ENCODE results near the gene WDR91. TPM values are rescaled to one million over a fixed set of nuclear protein-coding genes. Genes with fewer than 3 reads are reported as not detected.

Gene WDR91
- total RNA-seq (9.9 TPM), polyA plus RNA-seq (ENCODE audit: insufficient read depth in 1 of 8, insufficient read length in 8 of 8, low replicate concordance in 1 of 8) (10 to 100 TPM in 4 of 8 donors, 1 to 10 TPM in 4; 7.3 to 13.6 (median 10.0) TPM)
- long read RNA-seq, donor 1 = 0 reads
- long read RNA-seq, donor 2 = 0 reads
- long read RNA-seq, donor 3, full-length matches to known transcripts = 2 of 2 reads
- long read RNA-seq, donor 3, partial matches to known transcripts = 0 of 2 reads
- long read RNA-seq, donor 3, other reads (novel, unspliced or antisense) = 0 of 2 reads
- long read RNA-seq, donor 4 = 0 reads
- long read RNA-seq, donor 5, full-length matches to known transcripts = 2 of 8 reads
- long read RNA-seq, donor 5, partial matches to known transcripts = 6 of 8 reads
- long read RNA-seq, donor 5, other reads (novel, unspliced or antisense) = 0 of 8 reads
- long read RNA-seq, donor 6, full-length matches to known transcripts = 3 of 3 reads
- long read RNA-seq, donor 6, partial matches to known transcripts = 0 of 3 reads
- long read RNA-seq, donor 6, other reads (novel, unspliced or antisense) = 0 of 3 reads
- long read RNA-seq, donor 7, full-length matches to known transcripts = 4 of 4 reads
- long read RNA-seq, donor 7, partial matches to known transcripts = 0 of 4 reads
- long read RNA-seq, donor 7, other reads (novel, unspliced or antisense) = 0 of 4 reads
- long read RNA-seq, donor 8, full-length matches to known transcripts = 1 of 1 reads
- long read RNA-seq, donor 8, partial matches to known transcripts = 0 of 1 reads
- long read RNA-seq, donor 8, other reads (novel, unspliced or antisense) = 0 of 1 reads
- long read RNA-seq, donor 9, partial matches to known transcripts = 0 of 1 reads
- long read RNA-seq, donor 9, other reads (novel, unspliced or antisense) = 0 of 1 reads
- long read RNA-seq, donor 10 = 0 reads
- long read RNA-seq, donor 11 = 0 reads

- Histone ChIP-seq H3K4me3 (ENCODE audit: low read length) (peak within 1 kb of the TSS; percentile 81), H3K4me1 (ENCODE audit: control insufficient read depth, insufficient read depth, low read length) (peaks cover 7% of the 10 kb centered on the region), H3K27me3 (ENCODE audit: control insufficient read depth, insufficient read depth, low read length) (no peaks in the 10 kb centered on the region), H3K27ac (ENCODE audit: low read length) (peak within 1 kb of the TSS; percentile 92), H3K36me3 (ENCODE audit: control insufficient read depth, insufficient read depth, low read length) (peaks cover 13% of the 10 kb centered on the region), H3K9me3 (replicated peaks; ENCODE audit: control insufficient read depth, low read depth, low read length) (no peaks in the 10 kb centered on the region)
- under 1% methylated on average over 81 of the region's 82 CpGs for WGBS (ENCODE audit: insufficient coverage)
- DNase-seq = peak; percentile 97
These were observed at the start of gene WDR91 for GRCh38 chr7:135211179-135211945. TSS of gene WDR91 (minus strand) at chr7:135211526. CDS start at chr7:135211502, 24 bp downstream.

DNA sequence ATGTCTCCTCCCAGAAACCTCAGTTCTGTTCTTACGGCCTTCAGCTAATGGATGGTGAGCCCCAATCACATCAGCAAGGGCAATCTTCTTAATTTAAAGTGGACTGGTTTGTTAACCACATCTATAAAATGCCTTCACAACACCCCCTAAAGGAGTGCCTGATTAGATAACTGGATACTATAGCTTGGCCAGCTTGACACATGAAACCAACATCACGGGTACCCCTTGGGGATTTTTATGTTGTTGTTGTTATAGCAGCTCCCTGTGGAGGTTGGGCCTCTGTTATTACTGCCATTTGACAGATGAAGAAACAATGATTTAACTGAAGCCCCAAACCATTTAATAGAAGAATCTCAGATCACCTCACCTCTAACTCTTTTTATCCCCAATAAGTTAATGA is 49.1 kb upstream of the WDR91 start:
- peaks cover 2% of the 10 kb centered on the region for H3K9me3 ChIP-seq (replicated peaks; ENCODE audit: control insufficient read depth, low read depth, low read length)
- H3K4me3 ChIP-seq (ENCODE audit: low read length) = no peak overlapping the region
- no peaks in the 10 kb centered on the region for H3K27me3 ChIP-seq (ENCODE audit: control insufficient read depth, insufficient read depth, low read length)
- peaks cover 10% of the 10 kb centered on the region for H3K4me1 ChIP-seq (ENCODE audit: control insufficient read depth, insufficient read depth, low read length)
- no CpG with 5 or more reads among the region's 2 CpGs for WGBS (ENCODE audit: insufficient coverage)
- DNase-seq = no peak
- no peaks in the 10 kb centered on the region for H3K36me3 ChIP-seq (ENCODE audit: control insufficient read depth, insufficient read depth, low read length)
- H3K27ac ChIP-seq (ENCODE audit: low read length) = peak overlapping the region; percentile 59

DNA sequence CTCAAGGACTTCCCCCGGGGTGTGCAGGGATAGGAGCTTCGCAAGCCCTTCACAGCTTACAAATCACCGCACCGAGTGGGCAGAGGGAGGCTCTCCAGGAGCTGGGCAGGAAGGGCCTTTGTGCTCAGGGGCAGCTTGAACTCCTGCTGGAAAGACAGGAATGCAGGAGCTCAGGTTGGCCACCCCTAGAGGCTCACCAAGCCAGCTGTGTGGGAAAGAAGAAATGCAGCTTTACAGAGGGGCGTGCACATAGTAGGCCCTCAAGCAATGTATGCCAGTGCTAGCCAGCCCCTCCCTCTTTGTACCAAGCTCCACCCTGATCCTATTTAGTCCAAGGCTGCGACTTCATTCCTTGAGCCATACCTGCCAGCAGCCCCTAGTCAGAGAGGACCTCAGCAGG is 48.4 kb upstream of the WDR91 start:
- WGBS (ENCODE audit: insufficient coverage) = 89% methylated on average over 6 of the region's 6 CpGs
- no peak overlapping the region for H3K4me3 ChIP-seq (ENCODE audit: low read length)
- peaks cover 16% of the 10 kb centered on the region for H3K4me1 ChIP-seq (ENCODE audit: control insufficient read depth, insufficient read depth, low read length)
- no peaks in the 10 kb centered on the region for H3K36me3 ChIP-seq (ENCODE audit: control insufficient read depth, insufficient read depth, low read length)
- no peak overlapping the region for H3K27ac ChIP-seq (ENCODE audit: low read length)
- no peaks in the 10 kb centered on the region for H3K27me3 ChIP-seq (ENCODE audit: control insufficient read depth, insufficient read depth, low read length)
- H3K9me3 ChIP-seq (replicated peaks; ENCODE audit: control insufficient read depth, low read depth, low read length) = peaks cover 2% of the 10 kb centered on the region
- DNase-seq = no peak

- H3K9me3 ChIP-seq (replicated peaks; ENCODE audit: control insufficient read depth, low read depth, low read length) = no peaks in the 10 kb centered on the region
- no peak overlapping the region for H3K27ac ChIP-seq (ENCODE audit: low read length)
- no peak for DNase-seq
- H3K27me3 ChIP-seq (ENCODE audit: control insufficient read depth, insufficient read depth, low read length) = no peaks in the 10 kb centered on the region
- peaks cover 27% of the 10 kb centered on the region for H3K4me1 ChIP-seq (ENCODE audit: control insufficient read depth, insufficient read depth, low read length)
- H3K4me3 ChIP-seq (ENCODE audit: low read length) = no peak overlapping the region
- 63% methylated on average over 3 of the region's 3 CpGs for WGBS (ENCODE audit: insufficient coverage)
- no peaks in the 10 kb centered on the region for H3K36me3 ChIP-seq (ENCODE audit: control insufficient read depth, insufficient read depth, low read length)
These were observed 47.3 kb upstream of the WDR91 start for GRCh38 chr7:135258585-135258984.

DNA sequence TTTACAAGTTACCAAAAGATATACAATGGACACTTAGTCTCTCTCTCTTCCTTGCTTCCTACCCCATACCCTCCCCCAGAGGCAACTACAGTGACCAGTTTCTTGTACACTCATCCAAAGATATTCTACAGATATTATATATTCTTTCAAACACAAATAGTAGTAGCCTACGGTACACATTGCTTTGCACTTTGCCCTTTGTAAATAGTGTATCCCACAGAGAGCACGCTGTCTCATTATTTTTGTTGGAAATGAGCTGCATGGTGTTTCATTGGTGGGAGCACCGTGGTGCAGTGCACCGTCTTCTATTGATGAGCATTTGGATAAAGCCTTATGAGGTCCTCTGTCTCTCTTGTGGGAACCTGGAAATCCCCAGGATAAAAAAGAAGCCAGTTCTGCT is 46.5 kb upstream of the WDR91 start:
- Histone ChIP-seq H3K9me3 (replicated peaks; ENCODE audit: control insufficient read depth, low read depth, low read length) (no peaks in the 10 kb centered on the region), H3K4me1 (ENCODE audit: control insufficient read depth, insufficient read depth, low read length) (peaks cover 31% of the 10 kb centered on the region), H3K36me3 (ENCODE audit: control insufficient read depth, insufficient read depth, low read length) (no peaks in the 10 kb centered on the region), H3K4me3 (ENCODE audit: low read length) (no peak overlapping the region), H3K27ac (ENCODE audit: low read length) (no peak overlapping the region), H3K27me3 (ENCODE audit: control insufficient read depth, insufficient read depth, low read length) (no peaks in the 10 kb centered on the region)
- 68% methylated on average over 3 of the region's 4 CpGs for WGBS (ENCODE audit: insufficient coverage)
- DNase-seq = no peak

- 51% methylated on average over 7 of the region's 9 CpGs for WGBS (ENCODE audit: insufficient coverage)
- Histone ChIP-seq H3K4me3 (ENCODE audit: low read length) (no peak overlapping the region), H3K36me3 (ENCODE audit: control insufficient read depth, insufficient read depth, low read length) (no peaks in the 10 kb centered on the region), H3K27ac (ENCODE audit: low read length) (peak overlapping the region; percentile 79), H3K9me3 (replicated peaks; ENCODE audit: control insufficient read depth, low read depth, low read length) (no peaks in the 10 kb centered on the region), H3K4me1 (ENCODE audit: control insufficient read depth, insufficient read depth, low read length) (peaks cover 23% of the 10 kb centered on the region), H3K27me3 (ENCODE audit: control insufficient read depth, insufficient read depth, low read length) (no peaks in the 10 kb centered on the region)
- peak; percentile 92 for DNase-seq
These were observed 42.8 kb upstream of the WDR91 start for GRCh38 chr7:135253851-135254771.

- no peaks in the 10 kb centered on the region for H3K27me3 ChIP-seq (ENCODE audit: control insufficient read depth, insufficient read depth, low read length)
- no peak for DNase-seq
- WGBS (ENCODE audit: insufficient coverage) = 75% methylated on average over 2 of the region's 4 CpGs
- no peaks in the 10 kb centered on the region for H3K9me3 ChIP-seq (replicated peaks; ENCODE audit: control insufficient read depth, low read depth, low read length)
- peaks cover 23% of the 10 kb centered on the region for H3K4me1 ChIP-seq (ENCODE audit: control insufficient read depth, insufficient read depth, low read length)
- H3K27ac ChIP-seq (ENCODE audit: low read length) = no peak overlapping the region
- no peak overlapping the region for H3K4me3 ChIP-seq (ENCODE audit: low read length)
- no peaks in the 10 kb centered on the region for H3K36me3 ChIP-seq (ENCODE audit: control insufficient read depth, insufficient read depth, low read length)
These were observed 40.4 kb upstream of the WDR91 start for GRCh38 chr7:135251496-135252391.

GRCh38 chr7:135248546-135248945 is 37.2 kb upstream of the WDR91 start:
- peaks cover 4% of the 10 kb centered on the region for H3K4me1 ChIP-seq (ENCODE audit: control insufficient read depth, insufficient read depth, low read length)
- no peak for DNase-seq
- no peaks in the 10 kb centered on the region for H3K36me3 ChIP-seq (ENCODE audit: control insufficient read depth, insufficient read depth, low read length)
- no peak overlapping the region for H3K27ac ChIP-seq (ENCODE audit: low read length)
- no peak overlapping the region for H3K4me3 ChIP-seq (ENCODE audit: low read length)
- H3K9me3 ChIP-seq (replicated peaks; ENCODE audit: control insufficient read depth, low read depth, low read length) = no peaks in the 10 kb centered on the region
- 84% methylated on average over 3 of the region's 3 CpGs for WGBS (ENCODE audit: insufficient coverage)
- no peaks in the 10 kb centered on the region for H3K27me3 ChIP-seq (ENCODE audit: control insufficient read depth, insufficient read depth, low read length)

Data from muscle of leg (tissue), 16 donors.